NCI-H748 treated with DMSO at 0.1 percent for 48 hours (cell line): ENCODE measurements around the gene CCDC154.

Source experiments
- DNase-seq: peaks from one replicate; lab custom pipeline; 2025; lab: John Stamatoyannopoulos, UW

CCDC154 gene

DNA sequence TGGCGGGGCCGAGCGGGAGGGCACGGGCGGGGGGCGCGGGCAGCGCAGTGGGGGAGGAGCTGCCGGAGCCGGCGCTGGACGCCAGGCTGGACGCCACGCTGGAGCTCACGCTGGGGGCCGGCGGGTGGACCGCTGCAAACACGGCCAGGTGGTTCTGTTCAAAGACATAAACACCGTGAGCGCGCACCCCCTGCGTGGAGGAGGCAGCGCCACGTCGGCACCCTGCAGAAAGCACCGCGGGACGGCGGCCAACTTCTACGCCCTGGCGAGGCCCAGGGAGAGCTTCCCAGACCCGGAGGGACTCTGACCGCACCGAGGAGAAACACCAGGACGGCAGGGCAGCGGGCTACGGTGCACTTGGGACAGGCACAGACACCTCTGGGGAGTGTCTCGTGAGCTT lies 59.1 kb downstream of the CCDC154 start:
- no peak for DNase-seq
